Measurements from ENCODE around the gene BCL2.

BCL2 gene

GRCh38 chr18:63105636-63106316 is 213.8 kb downstream of the BCL2 start:
- no peak for DNase-seq (ENCODE audit: low read depth, low spot score)
- ChIA-PET CTCF (no interaction called here), POLR2A (no interaction called here)
- TF ChIP-seq CTCF (IDR thresholded peaks at IDR 0.05; ENCODE audit: insufficient read depth, low read length, missing control alignments): no peak
- H3K4me3 ChIP-seq (ENCODE audit: low read depth, low read length): no peak overlapping the region

- DNase-seq (ENCODE audit: low read depth, low spot score): no peak
- no peak overlapping the region for H3K4me3 ChIP-seq (ENCODE audit: low read depth, low read length)
- ChIA-PET CTCF (interaction anchor here (1.1 kb wide), 1 partner anchor 13 kb away, joined by 4 read pairs; no protein-coding TSS in a partner anchor), POLR2A (no interaction called here)
- no peak for TF ChIP-seq CTCF (IDR thresholded peaks at IDR 0.05; ENCODE audit: insufficient read depth, low read length, missing control alignments)
These were observed 214.7 kb downstream of the BCL2 start for GRCh38 chr18:63104868-63105267.

GRCh38 chr18:63102941-63103744 is 216.4 kb downstream of the BCL2 start:
- ChIA-PET CTCF (no interaction called here), POLR2A (no interaction called here)
- no peak overlapping the region for H3K4me3 ChIP-seq (ENCODE audit: low read depth, low read length)
- TF ChIP-seq CTCF (IDR thresholded peaks at IDR 0.05; ENCODE audit: insufficient read depth, low read length, missing control alignments): no peak
- no peak for DNase-seq (ENCODE audit: low read depth, low spot score)

GRCh38 chr18:63100630-63101055 is 218.9 kb downstream of the BCL2 start:
- ChIA-PET CTCF (no interaction called here), POLR2A (no interaction called here)
- no peak for DNase-seq (ENCODE audit: low read depth, low spot score)
- H3K4me3 ChIP-seq (ENCODE audit: low read depth, low read length): no peak overlapping the region
- no peak for TF ChIP-seq CTCF (IDR thresholded peaks at IDR 0.05; ENCODE audit: insufficient read depth, low read length, missing control alignments)

- no peak for TF ChIP-seq CTCF (IDR thresholded peaks at IDR 0.05; ENCODE audit: insufficient read depth, low read length, missing control alignments)
- DNase-seq (ENCODE audit: low read depth, low spot score): no peak
- ChIA-PET POLR2A (no interaction called here), CTCF (no interaction called here)
- no peak overlapping the region for H3K4me3 ChIP-seq (ENCODE audit: low read depth, low read length)
These were observed 219.5 kb downstream of the BCL2 start for GRCh38 chr18:63099848-63100629.

Measured in AG04449 (cell line).